Pancreas (tissue), 10 donors: ENCODE data around the gene NES. TPM values are rescaled to one million over a fixed set of nuclear protein-coding genes. Genes with fewer than 3 reads are reported as not detected.

Experiments used
- ATAC-seq, 4 donors: fragments of 200-7000 bp; cut with Tn5 transposase; one replicate each; pipeline versions ENCODE4 v1.8.0 to v1.9.1; 2020; ENCODE audit warnings: mild to moderate bottlenecking in 4 of 4, moderate library complexity in 4 of 4
- DNase-seq, 6 donors: peaks; one replicate each; pipeline ENCODE4 v3.0.0-alpha.2; 2020
- FAIRE-seq: peaks from 2 replicates; lab custom pipeline; 2012; peaks lifted over from hg19 to GRCh38; lab: Jason Lieb, UNC
- H3K27ac ChIP-seq, 4 donors: fragments of 200-600 bp; sonication (generic); 1 replicate in 3 of 4; 2 replicates in 1 of 4; pipeline versions ENCODE4 v1.5.0 to v1.8.0; 2020
- H3K27me3 ChIP-seq, 4 donors: fragments of 200-600 bp; one replicate each; pipeline ENCODE4 v1.8.0; 2021
- H3K36me3 ChIP-seq, 3 donors: fragments of 200-600 bp; sonication (generic) in 1 of 3; one replicate each; pipeline versions ENCODE4 v1.5.0 to v1.8.0; 2020 to 2021
- H3K4me1 ChIP-seq, 3 donors: fragments of 200-600 bp; one replicate each; pipeline ENCODE4 v1.8.0; 2021
- H3K4me3 ChIP-seq, 4 donors: fragments of 200-600 bp; sonication (generic) in 2 of 4; one replicate each; pipeline versions ENCODE4 v1.5.0 to v1.8.0; 2020 to 2021
- H3K9me3 ChIP-seq, 4 donors: fragments of 200-600 bp; one replicate each; pipeline ENCODE4 v1.8.0; 2021
- CTCF ChIP-seq, 4 donors: fragments of 200-600 bp; sonication (generic) in 3 of 4; IDR thresholded peaks; one replicate each; pipeline versions ENCODE4 v1.5.0 to v1.8.0; 2021; ENCODE audit warnings: antibody characterized with exemption in 4 of 4
- WGBS, 2 donors: extraction: QIAGEN DNeasy Blood & Tissue Kit; methylation state at CpG; one replicate each; pipeline ENCODE4 v1.1.7; 2013; 5-methylcytosine and 5-hydroxymethylcytosine counted together
- intact Hi-C, 3 donors: fragments of 100-400 bp; cut with DNase I; formaldehyde crosslinking; loops; one replicate each; pipeline versions ENCODE4 v1.11.1 to v1.14.2; 2022
- polyA plus RNA-seq, 2 donors: library from polyadenylated mRNA; stranded (reverse); fragments of 200-250 nt; gene quantifications; one replicate each; pipeline ENCODE4 v1.2.3, GENCODE V29; 2013
- total RNA-seq, 6 donors: library from RNA; stranded (reverse); fragmentation: NEBNext Ultra II Directional in 4 of 6; extraction: Animal tissue kit (Norgen Biotek cat#: 25700) in 4 of 6; gene quantifications; one replicate each; pipeline versions ENCODE4 v1.2.1 to v1.2.4, GENCODE V29; 2021 to 2023
- donor health status: healthy with polysubstance abuse.
- donor health status: DM: no; HTN: no; CAD: no; lungs with moderate emphysema.
- donor health status: DM: no; HTN: no; CAD: no.
- donor health status: control.
- donor health status: control.
- donor health status: Bipolar disorder and iron deficiency.
- donor health status: DM: yes; HTN: yes; CAD: no.
- donor health status: DM: no; HTN: no; CAD: no.
- donor health status: DM: no; HTN: no; CAD: no.
- donor health status: DM: yes; HTN: yes; CAD: no.

The NES gene
- 1 to 10 TPM; 1.1 to 7.6 (median 3.4) TPM for total RNA-seq
- polyA plus RNA-seq, result 1 to 10 TPM; 3.5 to 7.0 TPM

- Histone ChIP-seq H3K27ac (peak within 1 kb of the TSS in 1 of 4 donors; percentile 5), H3K4me1 (no peaks in the 10 kb centered on the region), H3K36me3 (no peaks in the 10 kb centered on the region), H3K9me3 (no peaks in the 10 kb centered on the region), H3K27me3 (peaks cover 0 to 23% (median 3%) of the 10 kb centered on the region in 4 donors), H3K4me3 (peak within 1 kb of the TSS in 2 of 4 donors; percentile 11 to 34)
- DNase-seq, result peak in 1 of 6 donors; percentile 58
- TF ChIP-seq CTCF (IDR thresholded peaks at IDR 0.05), result no peak
- peak; percentile 10 to 70 (median 64) for ATAC-seq
- intact Hi-C loops, result no loop called here
- 6% methylated on average over 58 to 70 of the region's 70 CpGs for WGBS, 2 donors
- no peak for FAIRE-seq
Measured at GRCh38 chr1:156676820-156677615, at the start of gene NES. Gene NES (minus strand): TSS chr1:156677407. CDS start chr1:156677264, 143 bp downstream.

GRCh38 chr1:156726549-156727226 lies 49.5 kb upstream of the NES start:
- ATAC-seq, result peak in 2 of 4 donors; percentile 14 to 33
- intact Hi-C loops, result loop anchor here in 2 of 3 donors (5.0 kb wide), 1 partner anchor 34 kb away; no protein-coding TSS in a partner anchor

GRCh38 chr1:156725683-156726280 lies 48.6 kb upstream of the NES start:
- FAIRE-seq (no peak), DNase-seq (peak; percentile 81 to 94 (median 90)), ATAC-seq (peak; percentile 59 to 82 (median 77))
- Histone ChIP-seq H3K4me3 (peak overlapping the region in 2 of 4 donors; percentile 19 to 86), H3K4me1 (peaks cover 28 to 39% (median 34%) of the 10 kb centered on the region in 3 donors), H3K27me3 (no peaks in the 10 kb centered on the region), H3K27ac (no peak overlapping the region), H3K36me3 (peaks cover 10 to 29% (median 11%) of the 10 kb centered on the region in 3 donors), H3K9me3 (no peaks in the 10 kb centered on the region)
- 10 to 13% methylated on average over 18 of the region's 18 CpGs for WGBS, 2 donors
- intact Hi-C loops, result loop anchor here in 2 of 3 donors (5.0 kb wide), 1 partner anchor 33 kb away; no protein-coding TSS in a partner anchor
- peak; percentile 86 to 94 (median 91) for TF ChIP-seq CTCF (IDR thresholded peaks at IDR 0.05)

More at GRCh38 chr1:156726549-156727226, 49.5 kb upstream of the NES start:
- no peak for DNase-seq
- Histone ChIP-seq H3K4me3 (peak overlapping the region in 2 of 4 donors; percentile 61 to 86), H3K27me3 (no peaks in the 10 kb centered on the region), H3K9me3 (no peaks in the 10 kb centered on the region), H3K27ac (no peak overlapping the region), H3K36me3 (peaks cover 10 to 26% (median 11%) of the 10 kb centered on the region in 3 donors), H3K4me1 (peaks cover 28 to 39% (median 34%) of the 10 kb centered on the region in 3 donors)
- no peak for FAIRE-seq
- TF ChIP-seq CTCF (IDR thresholded peaks at IDR 0.05), result peak; percentile 17 to 23 (median 20)
- 34 to 41% methylated on average over 15 of the region's 15 CpGs for WGBS, 2 donors

- WGBS, 2 donors, result 92 to 95% methylated on average over 4 of the region's 4 CpGs
- DNase-seq, result no peak
- no peak for ATAC-seq
- H3K27me3 ChIP-seq, result no peaks in the 10 kb centered on the region
- no peak for TF ChIP-seq CTCF (IDR thresholded peaks at IDR 0.05)
- intact Hi-C loops, result no loop called here
- no peak for FAIRE-seq
- no peak overlapping the region for H3K4me3 ChIP-seq
- peaks cover 10 to 29% (median 11%) of the 10 kb centered on the region in 3 donors for H3K36me3 ChIP-seq
- H3K4me1 ChIP-seq, result peaks cover 14 to 21% (median 18%) of the 10 kb centered on the region in 3 donors
- no peak overlapping the region for H3K27ac ChIP-seq
- no peaks in the 10 kb centered on the region for H3K9me3 ChIP-seq
Measured at GRCh38 chr1:156721535-156721934, 44.3 kb upstream of the NES start.
